Stomach smooth muscle (tissue), 2 donors: ENCODE measurements around the gene COL8A2.

Experiments used
- H3K27ac ChIP-seq: one replicate; pipeline ENCODE4 v1.7.0; 2013; ENCODE audit warnings: mild to moderate bottlenecking, low read length, inconsistent platforms
- H3K27me3 ChIP-seq, 2 donors: one replicate each; pipeline ENCODE4 v1.7.0; 2013; ENCODE audit warnings: low read length in 2 of 2; ENCODE audit not compliant: insufficient read depth in 2 of 2, control insufficient read depth in 1 of 2
- H3K36me3 ChIP-seq, 2 donors: one replicate each; pipeline ENCODE4 v1.7.0; 2013; ENCODE audit warnings: low read length in 2 of 2; ENCODE audit not compliant: control insufficient read depth in 2 of 2, insufficient read depth in 2 of 2
- H3K4me1 ChIP-seq: one replicate; pipeline ENCODE4 v1.7.0; 2013; ENCODE audit warnings: low read length; ENCODE audit not compliant: control insufficient read depth, insufficient read depth
- H3K4me3 ChIP-seq, 2 donors: one replicate each; pipeline ENCODE4 v1.7.0; 2013; ENCODE audit warnings: low read length in 2 of 2
- H3K9ac ChIP-seq, 2 donors: one replicate each; pipeline ENCODE4 v1.7.0; 2013; ENCODE audit warnings: low read length in 2 of 2, mild to moderate bottlenecking in 1 of 2
- H3K9me3 ChIP-seq, 2 donors: one replicate each; pipeline ENCODE4 v1.7.0; 2013; ENCODE audit warnings: low read length in 2 of 2; ENCODE audit not compliant: control insufficient read depth in 2 of 2
- donor health status: healthy.
- donor health status: Pancreatic carcinoma.

COL8A2 gene

DNA sequence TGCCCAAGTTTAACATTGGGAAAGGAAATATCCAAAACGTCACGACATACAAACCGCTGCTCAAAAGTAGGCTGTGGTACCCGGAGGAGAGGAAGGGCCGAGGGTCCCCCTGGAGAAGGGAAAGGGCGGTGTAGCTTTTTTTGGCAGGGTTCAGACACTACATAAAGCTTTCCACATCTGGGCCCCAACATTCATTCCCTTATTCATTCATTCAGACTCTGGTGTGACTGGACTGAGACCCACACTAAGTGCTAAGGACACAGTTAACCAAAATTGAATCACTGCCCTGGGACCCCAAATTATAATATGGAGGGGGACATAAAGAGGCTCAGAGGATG is 10.3 kb upstream of the COL8A2 start:
- H3K4me1 ChIP-seq, result peaks cover 35% of the 10 kb centered on the region
- peak overlapping the region; percentile 53 for H3K27ac ChIP-seq
- peaks cover 16 to 18% of the 10 kb centered on the region in 2 donors for H3K36me3 ChIP-seq
- H3K9ac ChIP-seq, result peak overlapping the region; percentile 36 to 52
- H3K27me3 ChIP-seq, result no peaks in the 10 kb centered on the region
- no peak overlapping the region for H3K4me3 ChIP-seq
- no peaks in the 10 kb centered on the region for H3K9me3 ChIP-seq

- H3K9me3 ChIP-seq, result no peaks in the 10 kb centered on the region
- peaks cover 16 to 18% of the 10 kb centered on the region in 2 donors for H3K36me3 ChIP-seq
- peak overlapping the region in 1 of 2 donors; percentile 52 for H3K9ac ChIP-seq
- H3K27ac ChIP-seq, result peak overlapping the region; percentile 53
- H3K27me3 ChIP-seq, result no peaks in the 10 kb centered on the region
- no peak overlapping the region for H3K4me3 ChIP-seq
- peaks cover 32% of the 10 kb centered on the region for H3K4me1 ChIP-seq
Observed at GRCh38 chr1:36134505-36135329, 9.7 kb upstream of the COL8A2 start.

- no peak overlapping the region for H3K4me3 ChIP-seq
- H3K36me3 ChIP-seq, result peaks cover 13 to 15% of the 10 kb centered on the region in 2 donors
- H3K27me3 ChIP-seq, result no peaks in the 10 kb centered on the region
- no peaks in the 10 kb centered on the region for H3K9me3 ChIP-seq
- no peak overlapping the region for H3K9ac ChIP-seq
- peaks cover 32% of the 10 kb centered on the region for H3K4me1 ChIP-seq
- peak overlapping the region; percentile 53 for H3K27ac ChIP-seq
Observed at GRCh38 chr1:36134031-36134430, 9.0 kb upstream of the COL8A2 start.

GRCh38 chr1:36133484-36133883 is 8.5 kb upstream of the COL8A2 start:
- Histone ChIP-seq H3K27me3 (no peaks in the 10 kb centered on the region), H3K4me1 (peaks cover 32% of the 10 kb centered on the region), H3K36me3 (peaks cover 13 to 15% of the 10 kb centered on the region in 2 donors), H3K27ac (peak overlapping the region; percentile 53), H3K4me3 (no peak overlapping the region), H3K9me3 (no peaks in the 10 kb centered on the region), H3K9ac (no peak overlapping the region)

- no peak overlapping the region for H3K4me3 ChIP-seq
- H3K9ac ChIP-seq, result no peak overlapping the region
- no peaks in the 10 kb centered on the region for H3K9me3 ChIP-seq
- H3K4me1 ChIP-seq, result peaks cover 28% of the 10 kb centered on the region
- H3K27me3 ChIP-seq, result no peaks in the 10 kb centered on the region
- no peak overlapping the region for H3K27ac ChIP-seq
- H3K36me3 ChIP-seq, result peaks cover 0 to 3% of the 10 kb centered on the region in 2 donors
Observed at GRCh38 chr1:36132029-36132428, 7.0 kb upstream of the COL8A2 start.

GRCh38 chr1:36128905-36129206 is 3.8 kb upstream of the COL8A2 start:
- H3K27ac ChIP-seq, result no peak overlapping the region

GRCh38 chr1:36128126-36128904 is 3.3 kb upstream of the COL8A2 start:
- Histone ChIP-seq H3K27me3 (no peaks in the 10 kb centered on the region), H3K27ac (no peak overlapping the region), H3K4me3 (no peak overlapping the region), H3K36me3 (no peaks in the 10 kb centered on the region), H3K9ac (no peak overlapping the region), H3K9me3 (no peaks in the 10 kb centered on the region), H3K4me1 (peaks cover 27% of the 10 kb centered on the region)

More at GRCh38 chr1:36128905-36129206, 3.8 kb upstream of the COL8A2 start:
- H3K9me3 ChIP-seq, result no peaks in the 10 kb centered on the region
- H3K9ac ChIP-seq, result no peak overlapping the region
- H3K27me3 ChIP-seq, result no peaks in the 10 kb centered on the region
- H3K4me1 ChIP-seq, result peaks cover 27% of the 10 kb centered on the region
- no peaks in the 10 kb centered on the region for H3K36me3 ChIP-seq
- no peak overlapping the region for H3K4me3 ChIP-seq

DNA sequence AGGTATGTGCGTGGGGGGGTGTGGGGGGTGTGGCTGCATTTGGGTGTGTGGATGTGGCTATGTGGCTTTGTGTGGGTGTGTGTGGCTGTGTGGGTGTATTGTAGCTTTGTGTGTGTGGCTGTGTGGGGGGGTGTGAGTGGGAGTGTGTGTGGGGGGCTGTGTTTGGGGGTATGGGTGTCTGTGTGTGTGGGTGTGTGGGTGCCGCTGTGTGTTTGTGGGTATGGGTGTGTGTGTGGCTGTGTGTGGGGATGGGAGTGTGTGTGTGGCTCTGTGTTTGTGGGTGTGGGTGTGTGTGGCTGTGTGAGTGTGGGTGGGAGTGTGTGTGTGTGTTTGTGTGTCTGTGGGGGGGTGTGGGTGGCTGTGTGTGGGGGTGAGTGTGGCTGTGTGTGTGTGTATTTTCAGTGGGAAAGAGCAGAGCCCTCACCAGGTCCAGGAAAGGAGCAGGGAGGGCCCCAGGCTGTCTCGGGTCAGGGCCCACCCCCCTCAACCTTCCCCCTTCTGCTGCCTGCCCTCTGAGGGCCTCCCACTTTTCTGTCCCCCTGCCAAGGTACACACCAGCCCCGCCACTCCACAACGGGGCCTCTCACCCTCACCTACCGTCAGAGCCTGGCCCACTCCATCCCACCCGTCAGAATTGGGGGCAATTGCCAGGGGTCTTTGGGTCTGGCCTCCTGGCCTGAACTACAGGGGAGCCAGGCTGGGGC is 1.9 kb upstream of the COL8A2 start:
- Histone ChIP-seq H3K27ac (no peak overlapping the region), H3K4me3 (no peak overlapping the region), H3K9me3 (no peaks in the 10 kb centered on the region), H3K36me3 (no peaks in the 10 kb centered on the region), H3K27me3 (no peaks in the 10 kb centered on the region), H3K4me1 (peaks cover 29% of the 10 kb centered on the region), H3K9ac (no peak overlapping the region)

DNA sequence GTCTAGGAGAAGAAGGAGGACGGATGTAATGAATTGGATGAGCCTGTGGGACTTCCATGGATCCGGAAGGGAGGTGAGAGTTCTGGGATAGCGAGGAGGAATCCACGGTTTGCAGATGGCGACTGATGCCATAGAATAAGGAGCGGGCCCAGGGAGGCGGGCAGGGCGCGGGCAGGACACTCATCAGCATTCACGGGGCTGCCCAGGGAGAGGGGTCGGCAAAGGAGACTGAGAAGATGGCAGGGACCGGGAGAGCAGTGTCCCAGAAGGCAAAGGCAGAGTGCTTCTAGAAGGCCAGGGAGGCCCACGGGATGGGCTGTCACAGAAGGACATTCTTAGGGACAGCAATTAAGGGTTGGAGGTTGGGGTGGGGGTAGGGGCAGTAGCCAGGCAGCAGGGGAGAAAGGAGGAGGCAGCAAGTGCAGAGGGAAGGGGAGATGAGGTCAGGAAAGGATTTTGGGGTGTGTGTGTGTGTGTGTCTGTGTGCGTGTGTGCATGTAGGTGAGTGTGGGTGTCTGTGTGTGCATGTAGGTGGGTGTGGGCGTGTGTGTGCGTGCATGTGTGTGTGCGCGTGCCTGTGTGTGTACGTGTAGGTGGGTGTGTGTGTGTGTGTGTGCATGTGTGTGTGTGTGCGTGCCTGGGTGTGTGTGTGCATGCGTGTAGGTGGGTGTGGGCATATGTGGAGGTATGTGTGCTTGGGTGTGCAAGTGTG is 1.1 kb upstream of the COL8A2 start:
- Histone ChIP-seq H3K9ac (no peak overlapping the region), H3K27ac (no peak overlapping the region), H3K4me3 (peak overlapping the region; percentile 35 to 73), H3K36me3 (no peaks in the 10 kb centered on the region), H3K4me1 (peaks cover 29% of the 10 kb centered on the region), H3K9me3 (no peaks in the 10 kb centered on the region), H3K27me3 (no peaks in the 10 kb centered on the region)

DNA sequence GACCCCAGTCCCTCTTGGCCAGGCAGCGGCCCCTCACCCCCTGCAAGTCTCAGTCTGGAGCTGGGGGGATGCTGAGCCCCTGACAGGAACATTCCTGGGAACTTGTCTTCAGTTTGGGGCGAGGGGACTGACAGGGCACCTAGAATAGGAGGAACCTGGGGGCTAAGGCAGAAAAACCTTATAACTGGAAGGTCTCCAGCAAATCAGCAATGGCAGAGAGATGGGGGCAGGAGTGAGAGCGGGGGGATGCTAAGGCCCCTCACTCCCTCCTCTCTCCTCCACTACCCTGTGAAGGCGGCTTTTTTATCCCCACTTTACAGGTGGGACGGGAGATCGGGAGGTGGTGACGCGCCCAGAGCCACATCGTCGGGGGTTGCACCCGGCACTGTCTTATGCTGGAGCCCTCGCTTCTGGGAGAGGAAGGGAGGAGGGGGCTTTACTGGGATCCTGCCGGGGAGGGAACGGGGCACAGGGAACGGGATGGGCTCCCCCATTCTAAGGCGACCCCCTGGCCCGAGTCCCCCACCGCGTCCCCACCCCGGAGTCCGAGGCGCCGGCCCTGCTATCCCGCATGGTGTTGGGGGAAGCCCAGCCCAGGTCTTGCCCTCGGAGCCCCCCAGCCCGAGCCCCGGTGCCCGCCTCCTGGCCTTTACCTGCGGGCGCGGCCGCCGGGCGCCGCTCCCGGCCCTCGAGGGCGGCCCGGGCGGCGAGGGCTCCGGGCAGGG is 456 bp downstream of the COL8A2 start:
- peak overlapping the region; percentile 22 to 42 for H3K9ac ChIP-seq
- no peaks in the 10 kb centered on the region for H3K36me3 ChIP-seq
- no peaks in the 10 kb centered on the region for H3K9me3 ChIP-seq
- H3K27ac ChIP-seq, result peak overlapping the region; percentile 24
- no peaks in the 10 kb centered on the region for H3K27me3 ChIP-seq
- peak overlapping the region in 1 of 2 donors; percentile 64 for H3K4me3 ChIP-seq
- peaks cover 34% of the 10 kb centered on the region for H3K4me1 ChIP-seq
